HG03280 (cell line): ENCODE results near the gene ANTXR1.

Experiments
- ATAC-seq: cut with Tn5 transposase; IDR thresholded peaks from one replicate; pipeline ENCODE4 v1.9.1; 2021; ENCODE audit warnings: mild to moderate bottlenecking, moderate library complexity; ENCODE audit not compliant: unreplicated experiment

Gene ANTXR1

DNA sequence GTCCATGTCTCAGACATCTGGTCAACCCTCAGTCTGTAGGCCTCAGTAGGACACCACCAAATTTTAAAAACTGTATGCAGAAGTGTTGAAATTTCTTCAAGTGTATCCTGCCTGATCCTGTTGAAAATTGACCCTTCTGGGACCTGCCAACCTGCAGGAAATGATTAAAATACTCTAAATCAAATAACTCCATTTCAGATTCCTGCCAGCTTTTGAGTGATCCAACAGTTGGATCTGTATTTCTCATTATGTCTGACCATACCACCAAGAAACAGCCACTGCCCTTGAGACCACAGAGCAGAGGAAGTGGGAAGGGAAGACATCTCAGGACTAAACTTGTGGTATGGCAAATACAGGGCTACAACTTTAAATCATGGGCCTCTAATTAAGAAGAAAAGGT is 113.4 kb downstream of the ANTXR1 start:
- no peak for ATAC-seq

GRCh38 chr2:69131452-69131851 is 118.5 kb downstream of the ANTXR1 start:
- no peak for ATAC-seq

GRCh38 chr2:69131983-69132675 is 119.2 kb downstream of the ANTXR1 start:
- ATAC-seq, result no peak

GRCh38 chr2:69132960-69133590 is 120.1 kb downstream of the ANTXR1 start:
- ATAC-seq, result no peak

GRCh38 chr2:69133898-69134297 is 120.9 kb downstream of the ANTXR1 start:
- ATAC-seq, result no peak

DNA sequence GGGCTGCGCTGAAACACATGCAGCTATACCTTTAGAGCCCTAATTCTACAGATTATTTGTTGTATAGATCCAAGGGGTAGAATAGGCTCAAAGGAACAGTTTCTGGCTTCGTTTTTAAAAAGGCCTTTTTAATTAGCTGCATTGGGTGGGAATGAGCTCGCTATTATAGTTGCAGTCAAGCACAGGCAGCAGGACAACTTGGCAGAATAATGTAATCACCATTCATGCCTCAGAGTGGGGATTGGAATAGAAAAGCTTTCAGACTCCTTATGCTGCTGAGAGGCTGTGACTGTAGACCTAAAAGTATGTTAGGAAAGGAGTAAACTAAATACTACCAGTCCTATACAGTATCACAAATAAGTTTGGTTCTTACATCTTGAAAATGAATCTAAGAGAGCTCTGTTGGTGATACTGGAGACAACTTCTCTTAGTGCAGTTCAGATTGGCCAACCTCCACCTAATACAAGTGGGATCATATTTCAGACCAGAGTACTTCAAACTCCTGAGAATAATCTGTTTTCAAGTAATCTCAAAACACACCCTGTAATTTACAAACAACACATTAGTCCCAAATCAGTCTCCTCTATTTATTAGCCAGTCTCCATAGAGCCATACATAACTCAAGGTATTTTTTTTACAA is 121.4 kb downstream of the ANTXR1 start:
- no peak for ATAC-seq

DNA sequence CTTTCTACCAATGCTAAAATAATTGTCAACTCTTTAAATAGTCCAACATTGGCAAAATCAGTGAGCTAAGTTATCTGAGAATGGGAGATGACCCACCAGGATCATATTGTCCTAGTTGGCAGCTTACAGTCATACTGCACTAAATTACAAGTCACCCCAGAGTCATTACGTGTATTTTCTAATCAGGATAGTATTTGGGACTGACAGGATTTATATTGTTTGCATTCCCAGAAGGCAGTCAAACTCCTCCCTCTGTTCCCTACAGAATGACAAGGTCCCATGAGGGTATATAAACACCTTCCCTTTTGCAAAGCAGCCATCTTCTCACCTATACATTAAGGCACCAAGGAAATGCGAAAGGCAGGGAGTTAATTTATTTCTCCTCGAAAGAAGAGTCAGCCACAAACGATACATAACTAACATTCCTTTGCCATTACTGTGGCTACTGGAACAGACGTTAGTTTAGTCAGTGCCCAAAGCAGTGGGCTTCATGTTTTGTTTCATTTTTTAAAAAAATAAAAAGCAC is 125.3 kb downstream of the ANTXR1 start:
- no peak for ATAC-seq

GRCh38 chr2:69138793-69139459 is 125.9 kb downstream of the ANTXR1 start:
- no peak for ATAC-seq

DNA sequence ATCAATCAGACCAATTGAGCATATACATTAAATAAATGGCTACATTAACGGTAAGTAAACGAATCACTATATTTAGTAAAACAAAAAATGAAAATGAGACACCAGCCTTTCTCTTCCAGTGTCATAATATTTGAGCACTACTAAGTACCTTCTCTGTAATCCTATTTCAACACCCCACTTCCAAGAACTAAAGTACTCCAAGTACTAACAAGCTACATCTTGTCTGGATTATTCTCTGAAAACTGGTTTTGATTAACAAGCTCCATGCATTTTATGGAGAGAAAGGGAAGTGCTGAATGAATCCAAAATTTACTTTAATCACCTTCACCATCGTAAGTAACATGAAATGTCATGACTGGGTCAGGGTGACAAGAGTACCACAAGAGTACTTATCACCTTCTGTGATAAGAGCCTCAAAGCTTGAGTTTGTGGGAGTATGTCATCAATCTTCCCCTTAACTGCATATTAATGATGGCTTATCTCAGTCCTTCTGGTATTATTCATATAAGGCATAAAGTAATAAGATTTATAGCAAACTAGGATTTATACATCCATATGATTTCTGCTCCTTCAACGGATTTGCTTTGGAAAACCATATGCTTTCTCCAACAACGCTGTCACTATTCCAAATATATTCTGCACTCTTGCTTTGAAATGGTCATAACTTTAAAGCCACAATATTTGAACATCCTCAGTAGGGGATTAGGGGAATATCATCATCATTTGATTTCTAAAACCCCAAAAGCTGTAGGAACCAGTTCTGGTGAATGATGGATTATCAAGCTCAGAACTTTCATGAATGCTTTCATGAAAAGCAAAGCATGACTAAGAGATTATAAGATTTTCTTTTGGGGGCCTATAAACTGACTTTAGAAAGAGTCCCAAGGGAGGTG is 127.0 kb downstream of the ANTXR1 start:
- ATAC-seq, result no peak

- ATAC-seq, result no peak
Measured at GRCh38 chr2:69141061-69141460, 128.1 kb downstream of the ANTXR1 start.

DNA sequence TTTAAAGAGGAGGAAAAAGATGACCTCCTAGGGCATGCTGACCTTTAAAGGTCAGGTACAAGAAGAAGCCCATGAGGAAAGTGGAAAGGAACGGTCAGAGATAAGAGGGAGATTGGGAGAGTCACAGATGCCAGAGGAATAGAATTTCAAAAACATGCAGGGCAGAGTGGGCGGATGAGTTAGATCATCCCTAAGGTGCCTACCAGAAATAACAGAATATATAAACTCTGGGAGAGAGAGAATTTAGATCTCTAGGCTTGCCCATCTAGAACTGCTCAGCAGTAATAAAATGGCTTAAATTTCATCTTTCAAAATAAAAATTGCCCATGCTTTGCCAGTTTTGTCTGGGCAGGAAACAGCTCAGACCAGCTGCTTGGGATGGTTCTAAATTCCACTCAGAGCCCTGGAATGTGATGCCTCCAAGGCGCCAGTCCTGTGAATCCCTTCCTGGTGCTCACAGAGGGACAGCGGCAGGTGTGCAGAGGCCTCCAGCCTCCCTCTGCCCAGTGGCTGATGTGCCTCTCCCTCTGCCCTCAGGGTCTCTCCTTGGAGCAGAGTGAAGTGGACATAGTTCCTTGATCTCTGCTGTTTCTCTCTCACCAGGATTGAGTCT is 130.9 kb downstream of the ANTXR1 start:
- no peak for ATAC-seq

- ATAC-seq, result no peak
Measured at GRCh38 chr2:69145204-69145603, 132.2 kb downstream of the ANTXR1 start.

- ATAC-seq, result no peak
Measured at GRCh38 chr2:69147841-69148533, 135.0 kb downstream of the ANTXR1 start.

DNA sequence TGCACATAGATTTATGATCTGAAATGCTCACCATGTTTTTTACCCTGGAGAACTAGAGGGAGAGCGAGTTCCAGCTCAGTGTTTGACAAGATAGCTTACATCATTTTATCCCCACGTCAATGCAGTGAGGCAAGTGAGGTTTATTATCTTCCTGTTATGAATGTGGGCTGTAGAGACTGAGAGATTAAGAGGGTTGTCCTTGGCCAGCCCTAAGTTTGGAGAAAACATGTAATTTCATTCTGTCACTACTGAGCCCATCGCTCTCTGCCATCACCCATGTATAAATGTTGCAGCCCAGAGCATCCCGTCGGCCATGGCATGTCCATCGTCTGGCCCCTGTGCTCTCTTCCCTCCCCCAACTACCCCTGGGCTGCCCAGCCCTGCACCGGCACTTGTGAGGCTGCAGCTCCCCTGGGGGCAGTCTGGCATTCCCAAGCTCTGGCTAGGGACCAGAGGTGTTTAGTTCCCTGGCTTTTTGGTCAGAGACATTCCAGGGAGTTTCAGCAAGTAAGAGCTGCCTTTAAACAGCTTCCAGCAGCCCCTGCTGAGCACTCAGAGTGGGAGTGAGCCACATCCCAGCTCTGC is 136.7 kb downstream of the ANTXR1 start:
- ATAC-seq, result no peak

DNA sequence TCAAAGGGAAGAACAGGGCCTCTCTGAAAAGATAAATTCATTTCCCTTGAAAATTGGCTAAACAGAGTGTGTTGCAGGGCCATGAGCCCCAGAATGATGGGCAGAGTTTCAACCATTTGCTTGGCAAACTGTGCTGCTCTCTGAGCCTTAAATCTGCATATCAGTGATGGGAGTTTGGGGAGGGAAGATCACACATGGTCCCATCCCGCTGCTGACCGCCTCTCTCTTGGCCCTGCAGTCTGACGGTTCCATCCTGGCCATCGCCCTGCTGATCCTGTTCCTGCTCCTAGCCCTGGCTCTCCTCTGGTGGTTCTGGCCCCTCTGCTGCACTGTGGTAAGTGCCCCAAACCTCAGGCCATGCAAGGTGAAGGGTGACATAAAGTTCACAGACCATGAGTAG is 139.0 kb downstream of the ANTXR1 start:
- no peak for ATAC-seq

GRCh38 chr2:69152847-69153583 is 140.0 kb downstream of the ANTXR1 start:
- ATAC-seq, result no peak

- no peak for ATAC-seq
Measured at GRCh38 chr2:69154106-69154505, 141.1 kb downstream of the ANTXR1 start.

DNA sequence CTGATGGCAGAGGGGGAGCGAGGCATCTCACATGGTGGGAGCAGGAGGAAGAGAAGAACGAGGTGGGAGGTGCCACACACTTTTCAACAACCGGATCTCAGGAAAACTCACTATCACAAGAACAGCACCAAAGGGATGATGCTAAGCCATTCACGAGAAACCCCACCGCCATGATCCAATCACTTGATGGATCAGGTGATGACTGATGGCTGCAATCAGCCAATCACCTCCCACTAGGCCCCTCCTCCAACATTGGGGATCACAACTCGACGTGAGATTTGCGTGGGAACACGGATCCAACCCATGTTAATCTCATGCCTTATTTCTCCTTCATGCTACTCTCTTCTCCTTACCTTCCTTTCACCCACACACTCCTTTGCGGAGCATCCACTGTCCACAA is 143.6 kb downstream of the ANTXR1 start:
- ATAC-seq, result no peak
